NCI-H2107 treated with DMSO at 0.1 percent for 48 hours (cell line): Measurements from ENCODE around the gene AP1M2.
"Not testable (repeated sequence)": the region's sequence is repeated elsewhere in the genome, so short reads cannot be mapped to it uniquely, and the experiment has no call there.

Experiments
- DNase-seq: peaks from one replicate; lab custom pipeline; 2025; ENCODE audit not compliant: unreplicated experiment; lab: John Stamatoyannopoulos, UW

Gene AP1M2

GRCh38 chr19:10565567-10566407, 21.3 kb downstream of the AP1M2 start, which contains the start of gene KRI1:
Gene KRI1, minus strand, starts transcription at chr19:10566010. Its CDS starts 11 bp downstream, at chr19:10565999.
- peak; percentile 92 for DNase-seq

GRCh38 chr19:10565028-10565566, 22.0 kb downstream of the AP1M2 start:
- DNase-seq, result no peak

GRCh38 chr19:10562609-10563008, 24.5 kb downstream of the AP1M2 start:
- no peak for DNase-seq

GRCh38 chr19:10560154-10560553, 27.0 kb downstream of the AP1M2 start:
- DNase-seq, result no peak

- no peak for DNase-seq
These were observed 29.4 kb downstream of the AP1M2 start for GRCh38 chr19:10557603-10558197.

GRCh38 chr19:10555610-10555973, 31.5 kb downstream of the AP1M2 start:
- no peak for DNase-seq

- no peak for DNase-seq
These were observed 32.1 kb downstream of the AP1M2 start for GRCh38 chr19:10554760-10555609.

- DNase-seq, result no peak
These were observed 33.1 kb downstream of the AP1M2 start for GRCh38 chr19:10553943-10554381.

- no peak for DNase-seq
These were observed 33.9 kb downstream of the AP1M2 start for GRCh38 chr19:10553087-10553667.

- no peak for DNase-seq
These were observed 34.5 kb downstream of the AP1M2 start for GRCh38 chr19:10552510-10553053.

GRCh38 chr19:10551698-10552301, 35.3 kb downstream of the AP1M2 start:
- no peak for DNase-seq

GRCh38 chr19:10551006-10551405, 36.1 kb downstream of the AP1M2 start:
- DNase-seq, result not testable (repeated sequence)

- no peak for DNase-seq
These were observed 36.8 kb downstream of the AP1M2 start for GRCh38 chr19:10550336-10550735.

GRCh38 chr19:10549733-10550132, 37.4 kb downstream of the AP1M2 start:
- DNase-seq, result no peak

GRCh38 chr19:10548746-10549276, 38.3 kb downstream of the AP1M2 start:
- DNase-seq, result no peak

- DNase-seq, result no peak
These were observed 40.3 kb downstream of the AP1M2 start for GRCh38 chr19:10546817-10547216.

GRCh38 chr19:10544753-10545251, 42.3 kb downstream of the AP1M2 start:
- no peak for DNase-seq

- DNase-seq, result no peak
These were observed 42.8 kb downstream of the AP1M2 start for GRCh38 chr19:10544242-10544752.

GRCh38 chr19:10543420-10544241, 43.5 kb downstream of the AP1M2 start, which contains the start of gene ATG4D:
Gene ATG4D, plus strand, starts transcription at chr19:10543904. Its CDS starts 187 bp downstream, at chr19:10544091.
- peak; percentile 48 for DNase-seq
